DND-41 (cell line): ENCODE measurements around the gene CTSO.

Experiments used
- EZH2 ChIP-seq: IDR thresholded peaks from 3 replicates; pipeline ENCODE4 v1.6.1; 2012; ENCODE audit warnings: borderline replicate concordance, low read depth, mild to moderate bottlenecking, moderate library complexity, low read length, inconsistent platforms; ENCODE audit not compliant: severe bottlenecking
- TF ChIP-seq, protein P1 (sequence below): IDR thresholded peaks from 2 replicates; pipeline ENCODE4 v1.5.1; 2012; ENCODE audit warnings: borderline replicate concordance, low read length, moderate library complexity, mild to moderate bottlenecking; ENCODE audit not compliant: poor library complexity, severe bottlenecking; ENCODE audit errors: extremely low read depth

GRCh38 chr4:155921597-155921996, 32.1 kb downstream of the CTSO start:
- TF ChIP-seq, protein P1, sequence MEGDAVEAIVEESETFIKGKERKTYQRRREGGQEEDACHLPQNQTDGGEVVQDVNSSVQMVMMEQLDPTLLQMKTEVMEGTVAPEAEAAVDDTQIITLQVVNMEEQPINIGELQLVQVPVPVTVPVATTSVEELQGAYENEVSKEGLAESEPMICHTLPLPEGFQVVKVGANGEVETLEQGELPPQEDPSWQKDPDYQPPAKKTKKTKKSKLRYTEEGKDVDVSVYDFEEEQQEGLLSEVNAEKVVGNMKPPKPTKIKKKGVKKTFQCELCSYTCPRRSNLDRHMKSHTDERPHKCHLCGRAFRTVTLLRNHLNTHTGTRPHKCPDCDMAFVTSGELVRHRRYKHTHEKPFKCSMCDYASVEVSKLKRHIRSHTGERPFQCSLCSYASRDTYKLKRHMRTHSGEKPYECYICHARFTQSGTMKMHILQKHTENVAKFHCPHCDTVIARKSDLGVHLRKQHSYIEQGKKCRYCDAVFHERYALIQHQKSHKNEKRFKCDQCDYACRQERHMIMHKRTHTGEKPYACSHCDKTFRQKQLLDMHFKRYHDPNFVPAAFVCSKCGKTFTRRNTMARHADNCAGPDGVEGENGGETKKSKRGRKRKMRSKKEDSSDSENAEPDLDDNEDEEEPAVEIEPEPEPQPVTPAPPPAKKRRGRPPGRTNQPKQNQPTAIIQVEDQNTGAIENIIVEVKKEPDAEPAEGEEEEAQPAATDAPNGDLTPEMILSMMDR = no peak
- no peak for TF ChIP-seq EZH2
